SIG-M5 treated with dmso at 0.1 percent for 504 hours (cell line): ENCODE results near the gene LRRC47.

ENCODE experiments used
- DNase-seq: peaks from one replicate; lab custom pipeline; 2025; ENCODE audit not compliant: unreplicated experiment; lab: John Stamatoyannopoulos, UW

LRRC47 gene

GRCh38 chr1:3733883-3734589, 62.3 kb downstream of the LRRC47 start:
- no peak for DNase-seq

GRCh38 chr1:3733094-3733882, 63.0 kb downstream of the LRRC47 start:
- DNase-seq, result no peak

- DNase-seq, result no peak
These were observed 63.7 kb downstream of the LRRC47 start for GRCh38 chr1:3732434-3733093.

GRCh38 chr1:3731583-3732433, 64.5 kb downstream of the LRRC47 start:
- DNase-seq, result no peak

- DNase-seq, result no peak
These were observed 65.6 kb downstream of the LRRC47 start for GRCh38 chr1:3730543-3731247.

GRCh38 chr1:3729594-3730542, 66.4 kb downstream of the LRRC47 start:
- no peak for DNase-seq
